HepG2 (cell line): ENCODE measurements around the gene EPB41L2. TPM values are rescaled to one million over a fixed set of nuclear protein-coding genes. Genes with fewer than 3 reads are reported as not detected.
A peak's percentile ranks its signal among the peaks of the same experiment; 100 is the strongest.

Source experiments
- AKAP8 ChIP-seq: sonication (generic); formaldehyde crosslinking; IDR thresholded peaks from 2 replicates; pipeline ENCODE4 v1.5.1; 2020; ENCODE audit warnings: mild to moderate bottlenecking, missing genetic modification reagents
- ARID5B ChIP-seq: IDR thresholded peaks from 2 replicates; pipeline ENCODE4 v1.4.0; 2020; ENCODE audit warnings: mild to moderate bottlenecking, missing genetic modification reagents
- BCL6 ChIP-seq: IDR thresholded peaks from 2 replicates; pipeline ENCODE4 v1.6.1; 2016; ENCODE audit warnings: missing genetic modification reagents, missing compliant biosample characterization
- CHD4 ChIP-seq: fragments of 200-600 bp; sonication (generic); IDR thresholded peaks from 2 replicates; pipeline ENCODE4 v1.7.0; 2017; ENCODE audit warnings: mild to moderate bottlenecking, low read length, borderline replicate concordance
- IRF2 ChIP-seq: IDR thresholded peaks from 2 replicates; pipeline ENCODE4 v1.6.1; 2018; ENCODE audit warnings: missing genetic modification reagents, missing compliant biosample characterization
- JUNB ChIP-seq: sonication (generic); formaldehyde crosslinking; IDR thresholded peaks from 2 replicates; pipeline ENCODE4 v1.8.0; 2022; ENCODE audit warnings: missing genetic modification reagents, mild to moderate bottlenecking, borderline replicate concordance
- NFIC ChIP-seq: IDR thresholded peaks from 2 replicates; pipeline ENCODE4 v1.6.1; 2012; ENCODE audit warnings: mild to moderate bottlenecking, low read length, inconsistent platforms
- PRDM15 ChIP-seq: sonication (generic); formaldehyde crosslinking; IDR thresholded peaks from 2 replicates; pipeline ENCODE4 v1.4.0; 2020; ENCODE audit warnings: missing genetic modification reagents
- ZBTB21 ChIP-seq: sonication (generic); formaldehyde crosslinking; IDR thresholded peaks from 2 replicates; pipeline ENCODE4 v1.4.0; 2020; ENCODE audit warnings: missing genetic modification reagents
- ZMYM4 ChIP-seq: sonication (generic); formaldehyde crosslinking; IDR thresholded peaks from 2 replicates; pipeline ENCODE4 v1.8.1; 2023; ENCODE audit warnings: mild to moderate bottlenecking, missing genetic modification reagents
- ZNF644 ChIP-seq: IDR thresholded peaks from 2 replicates; pipeline ENCODE4 v1.6.1; 2016; ENCODE audit warnings: low read depth
- ZNF687 ChIP-seq: sonication (generic); formaldehyde crosslinking; IDR thresholded peaks from 2 replicates; pipeline ENCODE4 v1.5.1; 2020; ENCODE audit warnings: mild to moderate bottlenecking, missing genetic modification reagents, moderate library complexity
- ZUFSP ChIP-seq: sonication (generic); formaldehyde crosslinking; IDR thresholded peaks from 2 replicates; pipeline ENCODE4 v1.9.0; 2021; ENCODE audit warnings: missing genetic modification reagents, mild to moderate bottlenecking, borderline replicate concordance
- polyA plus RNA-seq, 8 experiments: library from polyadenylated mRNA; depleted of rRNA in 3 of 8; stranded (reverse) in 7 of 8; unstranded in 1 of 8; fragments of >200 nt; fragmentation: Illumina TruSeq in 4 of 8; extraction: Trizol in 4 of 8; gene quantifications; 2 replicates each; pipeline versions ENCODE4 v1.2.1 to v1.2.3, GENCODE V29; 2011 to 2016; ENCODE audit warnings: low read depth in 4 of 8, missing spikeins in 1 of 8, mixed read lengths in 1 of 8; ENCODE audit not compliant: insufficient read depth in 1 of 8
- total RNA-seq, 5 experiments: library from RNA; depleted of rRNA; stranded (reverse); fragments of >200 nt; fragmentation: Illumina TruSeq; extraction: Trizol; gene quantifications; 2 replicates each; pipeline ENCODE4 v1.2.3, GENCODE V29; 2016; ENCODE audit warnings: low read depth in 1 of 5

The EPB41L2 gene
- total and polyA plus RNA-seq, 2 of the 13 experiments (the other 11 are each of a cell fraction or from before 2014, with no cell fraction given), result 41.7 to 56.4 TPM

GRCh38 chr6:130937942-130938604, 125.0 kb downstream of the EPB41L2 start (continued):
- peak; percentile 82 for TF ChIP-seq ARID5B (CRISPR knock-in tag)
- peak; percentile 7; the same call in 1 of the 2 replicates for TF ChIP-seq ZNF644
- peak; percentile 18; the same call in 1 of the 2 replicates for TF ChIP-seq IRF2 (CRISPR knock-in tag)
- TF ChIP-seq ZMYM4 (CRISPR knock-in tag), result no peak
- no peak for TF ChIP-seq PRDM15 (CRISPR knock-in tag)
- peak; percentile 52; the same call in 1 of the 2 replicates for TF ChIP-seq BCL6
- peak; percentile 30; the same call in 1 of the 2 replicates for TF ChIP-seq NFIC
- no peak for TF ChIP-seq ZNF687 (CRISPR knock-in tag)
- peak; percentile 47; the same call in 1 of the 2 replicates for TF ChIP-seq JUNB (CRISPR knock-in tag)
- 0 out of 2 replicates have a peak, but pooled peaks have one; percentile 17 for TF ChIP-seq CHD4
- TF ChIP-seq AKAP8 (CRISPR knock-in tag), result no peak
- no peak for TF ChIP-seq ZBTB21 (CRISPR knock-in tag)
- TF ChIP-seq ZUFSP (CRISPR knock-in tag), result no peak
